HG03159 (cell line): ENCODE results near the gene MZT2B.
"Not testable (repeated sequence)": the region's sequence is repeated elsewhere in the genome, so short reads cannot be mapped to it uniquely, and the experiment has no call there.

Source experiments
- ATAC-seq: cut with Tn5 transposase; IDR thresholded peaks from one replicate; pipeline ENCODE4 v1.9.1; 2021; ENCODE audit warnings: mild to moderate bottlenecking, moderate library complexity; ENCODE audit not compliant: unreplicated experiment

The MZT2B gene

GRCh38 chr2:130169896-130170295 is 12.2 kb upstream of the MZT2B start:
- no peak for ATAC-seq

GRCh38 chr2:130174866-130175265 is 7.2 kb upstream of the MZT2B start:
- not testable (repeated sequence) for ATAC-seq

GRCh38 chr2:130180404-130181324 is 1.4 kb upstream of the MZT2B start:
- ATAC-seq = not testable (repeated sequence)

- ATAC-seq = peak; percentile 64
Measured at GRCh38 chr2:130181325-130181879, 660 bp upstream of the MZT2B start, which contains the start of gene SMPD4. TSS of gene SMPD4 (minus strand) at chr2:130181602. CDS start at chr2:130176592, 5,010 bp downstream.

- ATAC-seq = peak; percentile 18
Measured at GRCh38 chr2:130182826-130183511, 907 bp downstream of the MZT2B start.

GRCh38 chr2:130183512-130184373 is 1.7 kb downstream of the MZT2B start:
- ATAC-seq = no peak

GRCh38 chr2:130185436-130185835 is 3.4 kb downstream of the MZT2B start:
- ATAC-seq = no peak

GRCh38 chr2:130185896-130186295 is 3.8 kb downstream of the MZT2B start:
- ATAC-seq = no peak

GRCh38 chr2:130186391-130186790 is 4.3 kb downstream of the MZT2B start:
- no peak for ATAC-seq

- ATAC-seq = no peak
Measured at GRCh38 chr2:130187268-130187667, 5.2 kb downstream of the MZT2B start.

- ATAC-seq = not testable (repeated sequence)
Measured at GRCh38 chr2:130187859-130188792, 6.1 kb downstream of the MZT2B start.

- not testable (repeated sequence) for ATAC-seq
Measured at GRCh38 chr2:130188958-130189357, 6.9 kb downstream of the MZT2B start.

- no peak for ATAC-seq
Measured at GRCh38 chr2:130190237-130190636, 8.2 kb downstream of the MZT2B start.

GRCh38 chr2:130191319-130191718 is 9.3 kb downstream of the MZT2B start:
- ATAC-seq = not testable (repeated sequence)

- ATAC-seq = not testable (repeated sequence)
Measured at GRCh38 chr2:130192451-130192850, 10.4 kb downstream of the MZT2B start.

- ATAC-seq = not testable (repeated sequence)
Measured at GRCh38 chr2:130193824-130194223, 11.8 kb downstream of the MZT2B start.

- ATAC-seq = not testable (repeated sequence)
Measured at GRCh38 chr2:130195089-130195635, 13.1 kb downstream of the MZT2B start.

GRCh38 chr2:130196052-130196451 is 14.0 kb downstream of the MZT2B start:
- ATAC-seq = not testable (repeated sequence)

- no peak for ATAC-seq
Measured at GRCh38 chr2:130198343-130198742, 16.3 kb downstream of the MZT2B start, which contains the start of gene TUBA3E. TSS of gene TUBA3E (minus strand) at chr2:130198439. CDS start at chr2:130198360, 79 bp downstream.
